OCI-LY1 (cell line): ENCODE results near the gene C1orf226.

Source experiments
- H2AFZ ChIP-seq: fragments of 200-600 bp; sonication (generic), shearing (Covaris generic); 2 replicates; pipeline ENCODE4 v1.6.0; 2014; ENCODE audit warnings: antibody characterized with exemption, mild to moderate bottlenecking, low read length
- H3F3A ChIP-seq: fragments of 200-600 bp; sonication (generic), shearing (Covaris generic); 2 replicates; pipeline ENCODE4 v1.6.0; 2014; ENCODE audit warnings: mild to moderate bottlenecking, antibody characterized with exemption, low read length, moderate library complexity; ENCODE audit not compliant: insufficient read depth
- H3K27ac ChIP-seq: fragments of 200-600 bp; sonication (generic); 2 replicates; pipeline ENCODE4 v1.5.1; 2014; ENCODE audit warnings: low read length, mixed run types, mild to moderate bottlenecking, low read depth; ENCODE audit not compliant: poor library complexity, severe bottlenecking
- H3K27me3 ChIP-seq: fragments of 200-600 bp; sonication (generic); 2 replicates; pipeline ENCODE4 v1.6.0; 2014; ENCODE audit warnings: antibody characterized with exemption, mild to moderate bottlenecking, low read length, moderate library complexity; ENCODE audit not compliant: insufficient read depth
- H3K36me3 ChIP-seq: fragments of 200-600 bp; sonication (generic); 2 replicates; pipeline ENCODE4 v1.6.1; 2014; ENCODE audit warnings: mild to moderate bottlenecking, antibody characterized with exemption, low read length, moderate library complexity, mixed read lengths; ENCODE audit not compliant: insufficient read depth
- H3K4me1 ChIP-seq: fragments of 200-600 bp; sonication (generic); 2 replicates; pipeline ENCODE4 v1.5.1; 2014; ENCODE audit warnings: mild to moderate bottlenecking, low read length, moderate library complexity; ENCODE audit not compliant: insufficient read depth, severe bottlenecking
- H3K4me2 ChIP-seq: fragments of 200-600 bp; sonication (generic), shearing (Covaris generic); 2 replicates; pipeline ENCODE4 v1.6.1; 2014; ENCODE audit warnings: low read length
- H3K4me3 ChIP-seq: fragments of 200-600 bp; sonication (generic); 2 replicates; pipeline ENCODE4 v1.5.1; 2014; ENCODE audit warnings: low read length, low read depth, mild to moderate bottlenecking, mixed read lengths; ENCODE audit not compliant: poor library complexity, severe bottlenecking
- H3K79me2 ChIP-seq: fragments of 200-600 bp; shearing (Covaris generic); 2 replicates; pipeline ENCODE4 v1.6.1; 2016; ENCODE audit warnings: mixed run types, low read length, mixed read lengths; ENCODE audit not compliant: insufficient read depth
- H3K9ac ChIP-seq: fragments of 200-600 bp; sonication (generic), shearing (Covaris generic); 2 replicates; pipeline ENCODE4 v1.6.1; 2014; ENCODE audit warnings: mild to moderate bottlenecking, low read length, mixed read lengths
- H3K9me2 ChIP-seq: fragments of 200-600 bp; sonication (generic), shearing (Covaris generic); 2 replicates; pipeline ENCODE4 v1.6.1; 2014; ENCODE audit warnings: low read depth, mild to moderate bottlenecking, low read length, mixed read lengths
- H3K9me3 ChIP-seq: fragments of 200-600 bp; shearing (Covaris generic); 2 replicates; pipeline ENCODE4 v1.6.1; 2014; ENCODE audit warnings: low read length, mixed read lengths
- H4K20me1 ChIP-seq: fragments of 200-600 bp; sonication (generic), shearing (Covaris generic); 2 replicates; pipeline ENCODE4 v1.6.0; 2016; ENCODE audit warnings: mild to moderate bottlenecking, low read length; ENCODE audit not compliant: insufficient read depth
- EZH2 ChIP-seq: fragments of 200-600 bp; sonication (generic), shearing (Covaris generic); IDR thresholded peaks from 2 replicates; pipeline ENCODE4 v1.8.0; 2017; ENCODE audit warnings: borderline replicate concordance, mixed run types, mild to moderate bottlenecking, antibody characterized with exemption, low read length, moderate library complexity, mixed read lengths
- TF ChIP-seq, protein P1 (sequence below): fragments of 200-600 bp; sonication (generic), shearing (Covaris generic); IDR thresholded peaks from 2 replicates; pipeline ENCODE4 v1.5.1; 2017; ENCODE audit warnings: mild to moderate bottlenecking, antibody characterized with exemption, low read length, moderate library complexity, mixed read lengths

C1orf226 gene

DNA sequence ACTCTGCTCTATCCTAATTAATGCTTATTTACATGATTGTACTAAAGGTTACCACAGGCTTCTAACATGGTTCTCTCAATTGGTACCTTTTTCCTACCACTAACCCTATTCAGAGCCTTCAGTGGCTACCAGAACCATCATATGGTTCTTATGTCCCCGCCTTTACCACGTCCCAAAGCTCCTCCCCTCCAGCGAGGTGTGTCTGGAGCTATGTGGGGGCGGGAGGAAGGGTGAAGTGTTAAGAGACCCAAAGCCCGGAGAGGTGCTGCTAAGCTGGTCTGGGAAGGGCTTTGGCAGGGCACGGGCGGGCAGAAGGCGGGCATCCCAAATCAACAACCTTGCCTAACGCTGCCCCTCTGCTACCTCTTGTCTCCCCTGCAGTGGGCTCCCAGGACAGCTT is 14.9 kb upstream of the C1orf226 start:
- Histone ChIP-seq H3K9me2 (no peaks in the 10 kb centered on the region), H3K36me3 (no peaks in the 10 kb centered on the region), H3K27ac (no peak overlapping the region), H3F3A (no peaks in the 10 kb centered on the region), H2AFZ (no peak overlapping the region), H3K4me3 (no peak overlapping the region), H3K9me3 (no peaks in the 10 kb centered on the region), H3K27me3 (peaks cover 6% of the 10 kb centered on the region; the same call in 1 of the 2 replicates), H3K4me2 (no peak overlapping the region), H3K9ac (no peak overlapping the region), H3K4me1 (no peaks in the 10 kb centered on the region), H3K79me2 (no peaks in the 10 kb centered on the region), H4K20me1 (no peaks in the 10 kb centered on the region)
- no peak for TF ChIP-seq EZH2
- TF ChIP-seq, protein P1, sequence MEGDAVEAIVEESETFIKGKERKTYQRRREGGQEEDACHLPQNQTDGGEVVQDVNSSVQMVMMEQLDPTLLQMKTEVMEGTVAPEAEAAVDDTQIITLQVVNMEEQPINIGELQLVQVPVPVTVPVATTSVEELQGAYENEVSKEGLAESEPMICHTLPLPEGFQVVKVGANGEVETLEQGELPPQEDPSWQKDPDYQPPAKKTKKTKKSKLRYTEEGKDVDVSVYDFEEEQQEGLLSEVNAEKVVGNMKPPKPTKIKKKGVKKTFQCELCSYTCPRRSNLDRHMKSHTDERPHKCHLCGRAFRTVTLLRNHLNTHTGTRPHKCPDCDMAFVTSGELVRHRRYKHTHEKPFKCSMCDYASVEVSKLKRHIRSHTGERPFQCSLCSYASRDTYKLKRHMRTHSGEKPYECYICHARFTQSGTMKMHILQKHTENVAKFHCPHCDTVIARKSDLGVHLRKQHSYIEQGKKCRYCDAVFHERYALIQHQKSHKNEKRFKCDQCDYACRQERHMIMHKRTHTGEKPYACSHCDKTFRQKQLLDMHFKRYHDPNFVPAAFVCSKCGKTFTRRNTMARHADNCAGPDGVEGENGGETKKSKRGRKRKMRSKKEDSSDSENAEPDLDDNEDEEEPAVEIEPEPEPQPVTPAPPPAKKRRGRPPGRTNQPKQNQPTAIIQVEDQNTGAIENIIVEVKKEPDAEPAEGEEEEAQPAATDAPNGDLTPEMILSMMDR: no peak

DNA sequence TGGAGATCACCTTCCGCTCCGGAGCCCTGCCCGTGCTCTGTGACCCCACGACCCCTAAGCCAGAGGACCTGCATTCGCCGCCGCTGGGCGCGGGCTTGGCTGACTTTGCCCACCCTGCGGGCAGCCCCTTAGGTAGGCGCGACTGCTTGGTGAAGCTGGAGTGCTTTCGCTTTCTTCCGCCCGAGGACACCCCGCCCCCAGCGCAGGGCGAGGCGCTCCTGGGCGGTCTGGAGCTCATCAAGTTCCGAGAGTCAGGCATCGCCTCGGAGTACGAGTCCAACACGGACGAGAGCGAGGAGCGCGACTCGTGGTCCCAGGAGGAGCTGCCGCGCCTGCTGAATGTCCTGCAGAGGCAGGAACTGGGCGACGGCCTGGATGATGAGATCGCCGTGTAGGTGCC is 14.5 kb upstream of the C1orf226 start:
- Histone ChIP-seq H3K4me3 (no peak overlapping the region), H3K36me3 (no peaks in the 10 kb centered on the region), H3K27ac (no peak overlapping the region), H4K20me1 (no peaks in the 10 kb centered on the region), H3K79me2 (no peaks in the 10 kb centered on the region), H2AFZ (no peak overlapping the region), H3K9ac (no peak overlapping the region), H3K4me2 (no peak overlapping the region), H3K9me3 (no peaks in the 10 kb centered on the region), H3K4me1 (no peaks in the 10 kb centered on the region), H3K9me2 (no peaks in the 10 kb centered on the region), H3F3A (no peaks in the 10 kb centered on the region), H3K27me3 (peaks cover 6% of the 10 kb centered on the region; the same call in 1 of the 2 replicates)
- no peak for TF ChIP-seq EZH2
- TF ChIP-seq, protein P1: no peak

DNA sequence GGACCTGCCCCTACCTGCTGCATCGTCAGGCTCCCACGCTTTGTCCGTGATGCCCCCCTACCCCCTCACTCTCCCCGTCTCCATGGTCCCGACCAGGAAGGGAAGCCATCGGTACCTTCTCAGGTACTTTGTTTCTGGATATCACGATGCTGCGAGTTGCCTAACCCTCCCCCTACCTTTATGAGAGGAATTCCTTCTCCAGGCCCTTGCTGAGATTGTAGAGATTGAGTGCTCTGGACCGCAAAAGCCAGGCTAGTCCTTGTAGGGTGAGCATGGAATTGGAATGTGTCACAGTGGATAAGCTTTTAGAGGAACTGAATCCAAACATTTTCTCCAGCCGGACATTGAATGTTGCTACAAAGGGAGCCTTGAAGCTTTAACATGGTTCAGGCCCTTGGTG is 13.8 kb upstream of the C1orf226 start:
- Histone ChIP-seq H3K9me2 (no peaks in the 10 kb centered on the region), H4K20me1 (no peaks in the 10 kb centered on the region), H3F3A (no peaks in the 10 kb centered on the region), H2AFZ (no peak overlapping the region), H3K27me3 (peaks cover 6% of the 10 kb centered on the region; the same call in 1 of the 2 replicates), H3K4me2 (no peak overlapping the region), H3K4me1 (no peaks in the 10 kb centered on the region), H3K9ac (no peak overlapping the region), H3K9me3 (no peaks in the 10 kb centered on the region), H3K27ac (no peak overlapping the region), H3K36me3 (no peaks in the 10 kb centered on the region), H3K79me2 (no peaks in the 10 kb centered on the region), H3K4me3 (no peak overlapping the region)
- TF ChIP-seq, protein P1: no peak
